Stimulated activated CD4-positive, alpha-beta T cell treated with anti-CD3 and anti-CD28 coated beads, Interleukin-12 subunit alpha, Interleukin-12 subunit beta, amount 100 ng/mL, for 4 hours (primary cell): ENCODE results near the gene DNMT3L.
A peak's percentile ranks its signal among the peaks of the same experiment; 100 is the strongest.
"Not testable (repeated sequence)": the region's sequence is repeated elsewhere in the genome, so short reads cannot be mapped to it uniquely, and the experiment has no call there.

Experiments used
- DNase-seq: peaks from one replicate; pipeline ENCODE4 v3.0.0-alpha.2; 2020

DNMT3L gene

GRCh38 chr21:44261675-44262295, at the start of gene DNMT3L:
DNMT3L (minus strand) TSS chr21:44261897; CDS start chr21:44261259, 638 bp downstream.
- DNase-seq, result no peak

- no peak for DNase-seq
These were observed 49.2 kb upstream of the DNMT3L start for GRCh38 chr21:44310628-44311507.

GRCh38 chr21:44306936-44307704, 45.4 kb upstream of the DNMT3L start:
- DNase-seq, result no peak

- DNase-seq, result no peak
These were observed 44.0 kb upstream of the DNMT3L start for GRCh38 chr21:44305691-44306090.

- DNase-seq, result peak; percentile 45
These were observed 43.2 kb upstream of the DNMT3L start for GRCh38 chr21:44304877-44305293.

- DNase-seq, result no peak
These were observed 42.4 kb upstream of the DNMT3L start for GRCh38 chr21:44304011-44304616.

GRCh38 chr21:44303490-44303981, 41.8 kb upstream of the DNMT3L start:
- DNase-seq, result no peak

- DNase-seq, result not testable (repeated sequence)
These were observed 41.1 kb upstream of the DNMT3L start for GRCh38 chr21:44302573-44303401.

- DNase-seq, result no peak
These were observed 40.3 kb upstream of the DNMT3L start for GRCh38 chr21:44301961-44302406.

- DNase-seq, result no peak
These were observed 39.4 kb upstream of the DNMT3L start for GRCh38 chr21:44301141-44301540.

GRCh38 chr21:44300262-44300959, 38.7 kb upstream of the DNMT3L start:
- peak; percentile 67 for DNase-seq

GRCh38 chr21:44299458-44300261, 38.0 kb upstream of the DNMT3L start, which contains the start of gene PFKL:
PFKL (plus strand) TSS chr21:44300053; CDS start chr21:44300106, 53 bp downstream.
- DNase-seq, result peak; percentile 66

- DNase-seq, result no peak
These were observed 37.4 kb upstream of the DNMT3L start for GRCh38 chr21:44299085-44299457.

- DNase-seq, result no peak
These were observed 36.6 kb upstream of the DNMT3L start for GRCh38 chr21:44298301-44298700.

- peak; percentile 71 for DNase-seq
These were observed 36.0 kb upstream of the DNMT3L start for GRCh38 chr21:44297525-44298290.

GRCh38 chr21:44296916-44297315, 35.2 kb upstream of the DNMT3L start:
- DNase-seq, result no peak

- DNase-seq, result no peak
These were observed 34.4 kb upstream of the DNMT3L start for GRCh38 chr21:44296103-44296519.

- DNase-seq, result no peak
These were observed 33.9 kb upstream of the DNMT3L start for GRCh38 chr21:44295646-44296045.

- no peak for DNase-seq
These were observed 33.5 kb upstream of the DNMT3L start for GRCh38 chr21:44295163-44295573.
